GM21423 (cell line): Measurements from ENCODE around the gene WDR45B.

ENCODE experiments used
- ATAC-seq: cut with Tn5 transposase; IDR thresholded peaks from one replicate; pipeline ENCODE4 v1.9.1; 2021; ENCODE audit warnings: mild to moderate bottlenecking, moderate library complexity; ENCODE audit not compliant: unreplicated experiment

The WDR45B gene

DNA sequence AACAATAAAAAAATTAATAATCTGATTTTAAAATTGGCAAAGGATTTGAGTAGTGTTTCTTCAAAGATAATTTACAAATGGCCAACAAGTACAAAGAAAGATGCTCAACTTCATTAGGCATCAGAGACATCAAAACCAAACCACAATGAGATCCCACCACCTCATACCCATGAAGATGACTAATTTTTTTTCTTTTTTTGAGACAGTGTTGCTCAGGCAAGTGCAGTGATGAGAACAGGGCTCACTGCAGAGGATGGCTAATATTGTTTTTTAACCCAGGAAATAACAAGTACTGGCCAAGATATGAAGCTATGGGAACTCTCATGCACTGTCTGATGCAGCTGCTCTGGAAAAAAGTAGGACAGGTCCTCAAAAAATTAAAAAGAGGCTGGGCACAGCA is 14.9 kb downstream of the WDR45B start:
- ATAC-seq = no peak

DNA sequence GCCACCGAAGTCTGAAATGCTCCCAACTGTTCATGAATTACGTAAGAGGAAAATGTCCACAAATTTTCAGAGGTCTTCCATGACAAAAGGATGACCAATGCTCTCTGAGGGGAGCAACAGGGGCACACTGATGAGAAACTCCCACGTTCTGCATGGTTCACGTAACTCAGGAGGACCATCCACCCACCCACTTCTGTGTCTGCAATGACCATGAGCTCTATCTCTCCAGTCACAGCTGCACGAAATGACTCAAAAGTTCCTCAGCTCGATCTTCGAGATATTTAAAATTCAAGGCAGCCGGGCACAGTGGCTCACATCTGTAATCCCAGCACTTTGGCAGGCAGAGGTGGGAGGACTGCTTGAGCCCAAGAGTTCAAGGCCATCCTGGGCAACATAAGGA is 15.8 kb downstream of the WDR45B start:
- no peak for ATAC-seq

DNA sequence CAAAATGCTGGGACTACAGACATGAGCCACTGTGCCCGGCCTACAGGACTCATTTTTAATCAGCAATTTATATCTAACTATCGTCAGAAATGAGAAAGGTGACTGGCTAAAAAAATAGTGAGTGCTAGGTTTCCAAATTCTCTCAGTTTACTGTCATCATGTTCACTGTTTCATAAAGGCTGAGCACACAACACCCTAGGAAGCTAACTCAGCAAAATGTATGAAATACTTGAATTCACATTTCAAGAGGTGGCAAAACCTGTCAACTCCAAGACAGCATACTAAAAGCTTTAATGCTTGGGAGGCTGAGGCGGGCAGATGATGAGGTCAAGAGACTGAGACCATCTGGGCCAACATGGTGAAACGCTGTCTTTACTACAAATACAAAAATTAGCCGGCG is 16.7 kb downstream of the WDR45B start:
- no peak for ATAC-seq

DNA sequence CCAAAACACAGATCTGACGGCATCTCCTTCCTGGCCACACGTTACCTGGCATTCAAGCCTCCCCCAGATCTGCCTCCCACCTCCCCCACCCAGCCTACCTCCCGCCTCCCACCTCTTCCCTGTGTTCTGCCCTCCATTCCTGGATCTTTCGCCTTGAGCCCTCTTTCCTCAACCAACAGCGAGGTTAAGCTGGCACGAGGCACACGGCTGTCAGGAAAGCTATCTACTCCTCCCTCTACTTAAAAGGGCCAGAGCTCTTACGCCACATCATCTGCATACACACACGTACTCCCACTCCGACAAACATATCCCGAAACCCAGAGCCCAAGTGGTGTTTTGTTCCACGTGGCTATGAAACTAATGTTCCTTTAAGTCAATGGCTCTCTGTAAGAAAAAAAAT is 18.0 kb downstream of the WDR45B start:
- ATAC-seq = no peak

DNA sequence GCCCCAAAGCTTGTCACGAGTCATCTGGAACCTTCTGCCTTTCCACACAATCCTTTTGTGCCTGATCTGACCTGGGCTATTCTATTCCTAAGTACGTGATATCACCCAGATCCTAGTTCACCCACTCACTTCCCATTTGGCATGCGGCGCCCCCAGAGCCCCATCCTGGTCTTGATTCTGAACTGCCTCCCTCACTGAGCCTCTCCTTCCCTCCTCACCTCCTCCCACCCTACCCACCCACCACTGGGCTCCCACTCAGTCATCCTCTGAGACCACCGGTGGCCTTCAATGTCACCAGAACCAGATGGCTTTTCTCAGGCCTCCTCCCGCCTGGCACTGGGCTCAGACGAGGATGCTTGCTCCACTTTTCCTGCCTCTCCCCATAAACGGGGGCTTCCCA is 18.5 kb downstream of the WDR45B start:
- no peak for ATAC-seq

DNA sequence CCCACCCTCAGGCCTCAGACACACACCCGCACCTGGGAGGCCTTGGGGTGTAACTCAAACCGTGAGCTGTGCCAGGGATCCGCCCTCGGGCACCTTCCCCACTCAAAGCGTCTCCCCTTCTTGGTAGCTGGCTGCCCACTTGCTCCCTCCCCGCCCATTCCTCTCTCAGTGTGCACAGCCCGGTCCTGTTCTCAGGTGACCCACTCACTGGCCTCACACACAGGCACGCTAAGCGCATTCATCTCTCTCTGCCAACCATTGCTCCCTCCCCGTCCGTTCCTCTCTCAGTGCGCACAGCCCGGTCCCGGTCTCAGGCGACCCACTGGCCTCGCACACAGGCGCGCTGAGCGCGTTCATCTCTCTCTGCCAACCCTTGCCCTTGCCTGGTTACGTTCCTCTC is 20.8 kb downstream of the WDR45B start:
- no peak for ATAC-seq

DNA sequence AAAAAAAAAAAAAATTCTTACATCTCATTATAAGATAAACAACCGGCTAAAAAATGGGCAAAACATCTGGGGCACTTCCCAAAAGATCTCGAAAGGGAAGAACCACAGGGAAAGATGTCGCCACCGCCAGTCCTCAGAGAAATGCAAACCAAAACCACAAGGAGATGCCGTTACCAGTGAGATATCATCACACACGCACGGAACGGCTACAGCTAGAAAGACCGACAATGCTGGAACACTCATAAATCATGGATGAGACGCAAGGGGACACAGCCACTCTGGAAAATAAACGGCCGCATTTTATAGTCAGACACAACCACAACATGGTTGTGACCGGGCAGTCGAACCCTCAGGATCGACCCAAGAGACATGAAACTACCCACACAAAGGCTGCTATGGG is 24.5 kb downstream of the WDR45B start:
- ATAC-seq = no peak

DNA sequence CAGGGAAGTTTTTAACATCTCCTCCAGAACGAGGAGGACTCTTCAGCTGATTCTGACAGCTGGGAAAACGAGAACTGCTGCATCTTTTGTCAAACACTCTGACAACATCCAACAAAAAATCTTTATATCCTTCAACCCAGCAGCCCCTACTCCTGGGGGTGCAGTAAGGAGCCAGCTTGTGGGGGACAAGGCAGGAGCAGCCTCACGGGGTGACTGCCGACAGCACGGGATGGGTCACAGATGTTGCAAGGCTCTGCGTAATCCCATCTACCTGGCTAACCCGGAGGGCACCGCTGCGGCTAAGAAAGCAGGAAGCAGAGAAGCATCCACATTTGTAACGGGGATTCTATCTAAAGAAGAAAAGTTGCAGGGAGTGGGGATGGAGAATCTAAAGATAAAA is 28.6 kb downstream of the WDR45B start:
- no peak for ATAC-seq

DNA sequence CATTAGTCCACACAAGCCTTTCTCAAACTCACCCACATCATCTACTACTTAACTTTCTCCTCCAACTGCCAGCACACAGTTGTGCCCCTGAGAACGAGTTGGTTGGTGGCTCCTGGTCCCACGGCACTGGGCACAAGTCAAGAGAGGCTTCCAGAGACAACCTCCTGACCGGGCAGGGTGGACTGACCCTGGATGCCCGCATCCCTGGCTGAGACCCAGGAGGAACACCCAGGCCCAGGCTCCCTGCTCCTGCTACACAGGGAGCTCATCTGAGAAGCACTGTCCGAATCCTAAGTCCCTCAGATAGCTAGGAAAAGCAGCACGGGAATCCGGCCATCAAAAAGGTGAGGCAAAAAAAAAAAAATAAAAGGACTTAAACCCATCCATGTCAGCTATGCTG is 29.0 kb downstream of the WDR45B start:
- ATAC-seq = no peak

DNA sequence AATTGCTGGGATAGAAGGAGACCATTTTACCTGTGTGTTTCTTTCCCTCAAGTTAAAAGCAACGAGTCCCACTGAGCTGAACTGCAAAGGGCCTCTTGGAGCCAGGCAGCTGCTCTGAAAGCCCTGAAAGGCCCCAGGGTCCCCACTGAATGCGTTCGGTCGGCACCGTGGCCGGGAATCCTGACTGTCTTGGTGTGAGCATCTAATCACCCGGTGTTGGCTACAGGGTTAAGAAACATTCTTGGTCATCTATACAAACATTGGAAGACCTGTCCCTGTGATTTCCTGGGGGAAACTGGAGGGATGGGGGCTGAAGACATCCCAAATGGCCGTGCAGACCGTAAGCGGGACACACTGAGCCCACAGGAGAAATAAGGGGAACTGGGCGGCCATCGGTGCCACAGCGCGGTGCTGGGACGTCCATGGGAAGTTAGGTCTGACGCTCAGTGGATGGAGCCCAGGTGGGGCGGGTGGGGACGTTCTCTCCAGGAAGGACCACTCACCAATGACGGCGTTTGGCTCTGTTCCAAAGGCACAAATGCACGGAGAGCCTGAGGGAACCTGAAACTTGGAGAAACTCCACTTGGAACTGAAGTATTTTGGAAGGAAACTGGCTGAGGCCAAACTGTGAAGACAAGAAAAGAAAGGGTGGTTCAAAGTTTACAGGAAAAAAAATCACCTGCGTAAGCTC is 32.1 kb downstream of the WDR45B start:
- ATAC-seq = no peak

DNA sequence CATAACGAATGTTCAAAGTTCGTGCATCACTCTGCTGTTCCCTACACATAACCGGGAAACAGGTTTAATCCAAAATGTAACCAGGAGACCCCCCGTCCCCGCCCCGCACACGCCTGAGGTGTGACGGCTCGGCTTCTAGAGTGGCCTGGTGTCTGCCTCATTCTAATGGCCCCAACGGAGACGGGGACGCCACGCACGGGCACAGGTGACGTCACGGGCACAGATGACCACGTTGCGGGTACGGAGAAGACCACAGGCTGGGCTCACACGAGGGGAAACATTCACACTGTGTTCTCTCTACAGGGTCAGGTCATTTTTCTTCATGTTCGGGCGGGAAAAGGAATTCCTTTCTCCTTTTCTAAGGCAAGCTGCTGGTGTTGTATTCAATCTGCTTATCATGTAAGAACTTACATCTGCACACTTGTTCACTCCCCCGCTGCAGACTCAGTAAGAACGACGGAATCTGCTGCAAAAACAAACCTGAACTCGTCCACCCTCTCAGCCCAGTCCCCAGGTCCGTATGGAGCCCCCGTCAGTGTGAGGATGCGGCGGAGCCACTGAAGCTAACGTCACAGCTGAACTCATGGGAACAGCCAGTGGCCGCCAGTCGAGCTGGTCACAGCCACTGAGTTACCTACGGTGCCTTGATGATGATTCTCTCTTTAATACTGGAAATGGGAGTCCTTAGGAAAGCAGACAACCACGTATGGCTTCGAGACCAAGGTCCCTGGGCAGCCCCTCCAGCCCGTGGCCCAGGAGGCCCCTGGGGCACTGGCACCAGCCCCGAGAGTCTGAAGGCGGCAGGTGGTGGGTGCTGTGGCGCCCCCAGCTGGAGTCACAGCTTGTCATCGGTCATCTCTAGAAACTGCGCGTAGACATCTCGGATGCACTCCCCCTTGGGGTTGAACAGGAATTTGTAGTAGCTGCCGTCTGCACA is 32.9 kb downstream of the WDR45B start:
- ATAC-seq = no peak

DNA sequence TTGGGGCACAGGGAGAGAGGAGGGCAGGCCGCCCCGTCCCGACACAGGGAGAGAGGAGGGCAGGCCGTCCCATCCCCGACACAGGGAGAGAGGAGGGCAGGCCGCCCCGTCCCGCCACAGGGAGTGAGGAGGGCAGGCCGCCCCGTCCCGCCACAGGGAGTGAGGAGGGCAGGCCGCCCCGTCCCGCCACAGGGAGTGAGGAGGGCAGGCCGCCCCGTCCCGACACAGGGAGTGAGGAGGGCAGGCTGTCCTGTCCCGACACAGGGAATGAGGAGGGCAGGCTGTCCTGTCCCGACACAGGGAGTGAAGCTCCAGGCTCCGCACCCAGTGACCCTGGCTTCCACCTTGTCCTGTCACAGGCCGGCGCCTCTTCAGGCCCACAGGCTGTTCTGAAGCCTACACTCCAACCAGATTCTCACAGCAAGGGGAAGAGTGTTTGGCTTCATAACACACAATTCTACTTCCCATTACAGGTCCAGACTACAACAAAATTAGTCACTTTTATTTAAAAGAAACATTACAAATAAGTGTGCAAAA is 34.1 kb downstream of the WDR45B start:
- no peak for ATAC-seq

DNA sequence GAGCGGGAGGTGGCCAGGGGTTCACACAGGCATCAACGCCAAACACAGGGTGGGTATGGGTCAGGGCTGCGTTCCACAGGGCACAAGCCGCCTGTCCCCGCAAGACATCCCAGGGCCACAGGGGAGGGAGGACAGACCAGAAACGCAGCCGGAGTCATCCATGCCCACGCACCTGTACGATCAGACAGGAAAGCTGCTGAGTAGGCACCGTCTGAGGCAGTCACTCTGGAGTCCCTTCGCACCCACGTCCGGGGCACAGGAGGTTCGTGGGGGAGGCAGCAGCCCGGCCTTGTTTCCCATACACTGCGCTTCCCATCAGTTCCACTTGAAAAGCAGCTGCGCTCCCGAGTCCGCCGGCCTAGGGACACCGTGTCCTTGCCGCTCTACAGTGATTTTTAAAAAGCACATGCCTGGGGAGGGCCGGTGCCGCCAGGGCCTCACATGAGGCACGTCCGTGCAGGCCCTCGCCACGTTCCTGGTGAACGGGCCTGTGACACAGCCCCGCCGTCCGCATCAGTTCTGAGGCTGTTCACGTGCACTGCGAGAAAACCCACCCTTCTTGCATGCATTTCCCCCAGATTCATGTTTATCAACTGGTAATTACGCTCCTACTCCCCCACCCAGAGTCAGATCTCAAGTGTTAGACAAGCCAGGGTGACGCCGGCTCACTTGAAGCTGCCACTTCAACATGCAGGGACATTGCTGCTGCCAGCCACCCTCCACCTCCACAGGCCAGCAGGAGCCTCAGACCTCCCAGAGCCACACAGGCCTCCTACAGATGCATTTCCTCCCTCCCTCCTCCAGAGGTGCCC is 34.8 kb downstream of the WDR45B start:
- no peak for ATAC-seq

DNA sequence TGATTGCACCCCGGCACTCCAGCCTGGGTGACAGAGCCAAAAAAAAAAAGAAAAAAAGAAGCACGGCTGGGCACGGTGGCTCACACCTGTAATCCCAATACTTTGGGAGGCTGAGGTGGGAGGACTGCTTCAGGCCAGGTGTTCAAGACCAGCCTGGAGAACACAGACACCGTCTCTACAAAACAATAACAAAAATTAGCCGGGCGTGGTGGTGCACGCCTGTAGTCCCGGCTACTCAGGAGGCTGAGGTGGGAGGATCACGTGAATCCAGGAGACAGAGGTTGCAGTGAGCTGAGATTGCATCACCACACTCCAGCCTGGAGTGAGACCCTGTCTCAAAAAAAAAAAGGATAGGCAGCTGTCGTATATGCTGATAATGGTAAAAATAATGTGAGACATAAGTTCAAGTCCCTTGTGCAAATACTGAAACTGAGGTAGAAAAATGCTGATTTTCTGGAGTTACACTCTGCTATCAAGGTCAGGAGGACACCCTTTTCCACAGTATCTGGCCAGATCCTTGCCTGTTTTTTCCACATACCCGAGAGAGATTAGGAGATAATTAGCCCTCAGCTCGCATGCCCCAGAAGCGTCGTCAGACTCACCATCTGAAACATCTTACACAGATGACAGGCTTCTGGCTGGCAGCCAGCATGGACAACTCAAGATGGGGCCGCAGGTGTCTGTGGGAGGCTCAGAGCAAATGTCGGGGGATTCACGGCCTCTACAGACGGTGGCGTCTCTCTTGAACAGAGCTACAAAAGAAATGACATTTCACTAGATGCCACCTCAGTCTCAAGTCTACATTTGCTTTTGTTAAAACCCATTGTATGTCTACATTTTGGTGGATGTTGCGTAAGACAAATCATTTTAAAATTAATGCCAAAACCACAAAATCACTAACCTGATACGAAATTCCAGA is 36.8 kb downstream of the WDR45B start:
- no peak for ATAC-seq

DNA sequence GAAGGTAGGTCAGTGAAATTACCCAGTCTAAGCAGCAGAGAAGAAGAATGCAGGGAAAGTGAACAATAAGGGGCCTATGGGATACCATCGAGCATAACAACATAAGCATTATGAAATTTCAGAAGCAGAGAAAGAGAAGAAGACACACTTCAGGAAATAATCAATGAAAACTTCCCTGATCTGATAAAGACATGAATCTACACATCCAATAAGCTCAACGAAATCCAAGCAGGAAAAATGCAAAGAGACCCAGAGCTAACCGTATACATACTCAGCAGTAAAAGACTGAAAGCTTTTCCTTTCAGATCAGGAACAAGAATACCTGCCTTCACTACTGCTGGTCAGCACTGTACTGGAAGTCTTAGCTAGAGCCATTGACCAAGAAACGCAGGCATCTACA is 38.6 kb downstream of the WDR45B start:
- ATAC-seq = no peak

DNA sequence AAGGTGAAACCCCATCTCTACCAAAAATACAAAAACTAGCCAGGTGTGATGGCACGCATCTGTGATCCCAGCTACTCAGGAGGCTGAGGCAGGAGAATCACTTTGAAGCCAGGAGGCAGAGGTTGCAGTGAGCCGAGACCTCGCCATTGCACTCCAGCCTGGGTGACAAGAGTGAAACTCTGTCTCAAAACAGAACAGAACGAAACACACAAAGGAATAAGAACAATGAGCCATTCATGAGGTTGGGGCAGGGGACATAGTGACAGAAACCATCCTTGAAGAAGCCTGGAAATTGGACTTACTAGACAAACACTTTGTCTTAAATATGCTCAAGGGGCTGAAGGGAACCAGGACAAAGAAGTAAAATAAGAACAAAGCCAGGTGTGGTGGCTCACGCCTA is 39.4 kb downstream of the WDR45B start:
- no peak for ATAC-seq

DNA sequence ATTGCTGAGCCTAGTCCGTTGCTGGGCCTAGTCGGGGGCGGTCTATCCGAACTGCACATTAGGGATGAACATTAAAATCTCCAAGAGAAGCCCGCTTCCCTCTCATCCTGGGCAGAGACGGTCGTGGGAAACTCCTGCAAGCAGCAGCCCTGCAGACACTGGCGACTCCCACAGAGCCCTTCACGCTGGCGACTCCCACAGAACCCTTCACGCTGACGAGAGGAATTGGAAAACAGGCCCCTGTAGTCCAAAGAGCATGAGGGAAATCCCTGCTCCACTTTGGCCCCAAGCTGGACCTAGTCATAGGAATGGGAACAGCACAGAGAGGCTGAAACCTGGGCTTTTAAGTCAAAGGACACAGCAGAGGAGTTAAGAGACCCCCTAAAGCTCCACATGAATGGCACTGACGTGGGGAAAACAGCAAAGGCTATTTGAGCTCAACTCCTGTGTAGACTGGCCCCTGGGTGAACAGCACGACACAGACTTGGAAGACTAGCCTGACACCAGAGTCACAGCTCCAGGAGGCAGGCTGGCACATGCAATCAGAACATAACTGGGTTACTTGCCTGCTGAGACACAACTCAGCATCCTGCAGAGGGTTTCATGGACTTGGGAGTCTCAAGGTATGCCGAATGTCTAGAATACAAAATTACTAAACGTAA is 42.2 kb downstream of the WDR45B start:
- ATAC-seq = no peak

DNA sequence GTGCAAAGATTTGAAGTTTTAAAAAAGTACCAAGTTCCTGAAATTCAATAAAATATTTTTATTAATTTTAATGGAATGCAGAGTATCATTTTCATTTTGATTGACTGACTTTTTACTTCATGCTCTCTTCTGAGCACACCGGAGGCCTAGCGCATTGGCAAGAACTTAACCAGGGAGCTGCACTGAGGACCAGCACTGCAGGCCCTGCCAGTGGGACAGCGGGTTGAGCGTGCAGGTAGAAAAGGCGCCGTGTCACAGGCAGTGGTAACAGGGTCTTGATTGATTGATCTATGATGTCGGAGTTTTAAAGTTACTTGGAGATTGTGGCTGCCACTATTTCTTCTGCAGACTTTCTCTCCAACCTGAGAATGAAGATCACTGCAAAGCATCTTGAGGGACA is 43.7 kb downstream of the WDR45B start:
- ATAC-seq = no peak

DNA sequence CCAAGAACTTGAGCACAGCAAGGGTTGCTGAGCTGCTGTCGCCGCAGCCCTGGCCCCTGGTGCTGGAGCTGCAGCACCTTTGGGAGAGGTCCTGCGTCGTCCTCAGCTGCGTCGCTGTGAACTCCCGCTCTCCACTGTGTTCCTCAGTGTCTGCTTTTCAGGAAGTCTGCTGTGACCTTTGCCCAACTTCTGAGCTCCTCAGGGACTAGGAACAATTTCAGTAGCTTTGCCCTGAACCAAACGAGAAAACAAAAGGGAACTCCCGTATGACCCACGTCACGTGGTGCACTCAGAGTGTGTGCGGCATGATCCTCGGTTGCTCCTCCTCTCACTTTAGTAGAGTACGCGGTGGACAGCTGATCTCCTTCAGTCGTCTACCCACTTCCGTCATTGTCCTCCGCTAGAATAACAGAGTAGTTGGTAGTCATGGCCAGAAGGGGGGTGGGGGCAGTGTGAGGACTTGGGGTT is 44.2 kb downstream of the WDR45B start:
- ATAC-seq = no peak
